SKM-1 treated with dmso at 0.1 percent for 144 hours (cell line): Measurements from ENCODE around the gene AK5.
A peak's percentile ranks its signal among the peaks of the same experiment; 100 is the strongest.

ENCODE experiments used
- DNase-seq: peaks from one replicate; lab custom pipeline; 2025; ENCODE audit not compliant: unreplicated experiment; lab: John Stamatoyannopoulos, UW

AK5 gene, protein sequence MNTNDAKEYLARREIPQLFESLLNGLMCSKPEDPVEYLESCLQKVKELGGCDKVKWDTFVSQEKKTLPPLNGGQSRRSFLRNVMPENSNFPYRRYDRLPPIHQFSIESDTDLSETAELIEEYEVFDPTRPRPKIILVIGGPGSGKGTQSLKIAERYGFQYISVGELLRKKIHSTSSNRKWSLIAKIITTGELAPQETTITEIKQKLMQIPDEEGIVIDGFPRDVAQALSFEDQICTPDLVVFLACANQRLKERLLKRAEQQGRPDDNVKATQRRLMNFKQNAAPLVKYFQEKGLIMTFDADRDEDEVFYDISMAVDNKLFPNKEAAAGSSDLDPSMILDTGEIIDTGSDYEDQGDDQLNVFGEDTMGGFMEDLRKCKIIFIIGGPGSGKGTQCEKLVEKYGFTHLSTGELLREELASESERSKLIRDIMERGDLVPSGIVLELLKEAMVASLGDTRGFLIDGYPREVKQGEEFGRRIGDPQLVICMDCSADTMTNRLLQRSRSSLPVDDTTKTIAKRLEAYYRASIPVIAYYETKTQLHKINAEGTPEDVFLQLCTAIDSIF

DNA sequence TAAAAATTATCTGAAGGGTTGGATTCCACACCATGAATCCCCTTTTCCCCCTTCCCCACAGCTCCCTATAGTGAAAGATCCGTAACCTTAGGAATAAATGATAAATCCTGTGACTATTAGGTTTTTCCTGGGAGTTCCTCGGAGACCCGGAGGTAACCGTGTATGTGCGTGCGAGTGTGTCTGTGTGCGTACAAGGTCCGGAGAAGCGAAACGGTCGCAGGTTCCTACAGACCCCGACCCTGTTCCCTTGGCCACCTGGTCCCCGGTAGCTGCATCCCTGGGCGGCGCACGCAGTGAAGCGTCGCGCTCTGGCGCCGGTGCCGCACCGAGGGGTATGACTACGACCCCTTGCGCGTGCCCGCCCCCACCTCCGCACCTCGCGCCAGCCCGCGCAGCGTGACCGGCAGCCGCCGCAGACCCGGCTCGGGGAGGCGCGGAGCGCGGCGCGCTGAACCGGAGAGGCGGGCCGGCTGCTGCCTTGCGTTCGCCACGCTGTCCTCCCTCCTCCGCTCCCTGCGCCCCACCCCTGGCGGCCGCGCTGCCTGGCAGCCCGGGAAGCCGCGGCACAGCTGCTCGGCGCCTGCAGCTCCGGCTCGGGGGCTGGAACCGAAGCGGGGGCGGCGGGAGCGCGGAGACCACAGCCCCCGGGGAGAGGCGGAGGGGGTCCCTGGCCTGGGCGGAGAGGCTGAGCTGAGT, at the start of gene AK5:
Gene AK5 (plus strand): TSS at position 529 of the 696 bp plus-strand sequence. CDS start 295 bp downstream, outside the sequence.
- DNase-seq, result no peak

DNA sequence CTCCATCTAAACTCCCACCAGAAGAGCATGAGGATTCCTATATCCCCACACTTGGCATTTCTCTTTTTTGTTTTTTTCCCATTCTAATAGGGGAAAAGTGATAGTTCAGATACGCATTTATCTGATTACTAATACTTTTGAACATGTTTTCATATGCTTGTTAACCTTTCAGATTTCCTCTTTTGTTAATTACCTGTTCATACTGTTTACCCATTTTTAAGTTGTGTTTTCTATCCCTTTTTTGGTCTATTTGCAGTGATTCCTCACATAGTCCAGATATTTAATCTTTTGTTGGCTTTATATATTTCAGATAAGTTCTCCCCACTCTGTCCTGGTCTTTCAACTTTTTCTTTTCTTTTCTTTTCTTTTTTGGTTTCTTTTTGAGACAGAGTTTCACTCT, 49.0 kb upstream of the AK5 start:
- DNase-seq, result no peak

DNA sequence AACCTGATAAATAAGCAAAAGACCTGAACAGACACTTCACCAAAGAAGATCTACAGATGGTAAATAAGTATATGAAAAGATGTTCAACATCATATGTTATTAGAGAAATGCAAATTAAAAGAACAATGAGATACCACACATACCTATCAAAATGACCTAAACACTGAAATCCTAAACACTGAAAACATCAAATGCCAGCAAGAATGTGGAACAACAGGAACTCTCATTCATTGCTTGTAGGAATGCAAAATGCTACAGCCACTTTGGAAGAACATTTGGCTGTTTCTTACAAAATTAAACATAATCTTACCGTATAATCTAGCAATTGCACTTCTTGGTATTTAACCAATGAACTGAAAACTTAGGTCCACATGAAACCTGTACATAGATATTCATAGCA, 47.7 kb upstream of the AK5 start:
- DNase-seq, result no peak

DNA sequence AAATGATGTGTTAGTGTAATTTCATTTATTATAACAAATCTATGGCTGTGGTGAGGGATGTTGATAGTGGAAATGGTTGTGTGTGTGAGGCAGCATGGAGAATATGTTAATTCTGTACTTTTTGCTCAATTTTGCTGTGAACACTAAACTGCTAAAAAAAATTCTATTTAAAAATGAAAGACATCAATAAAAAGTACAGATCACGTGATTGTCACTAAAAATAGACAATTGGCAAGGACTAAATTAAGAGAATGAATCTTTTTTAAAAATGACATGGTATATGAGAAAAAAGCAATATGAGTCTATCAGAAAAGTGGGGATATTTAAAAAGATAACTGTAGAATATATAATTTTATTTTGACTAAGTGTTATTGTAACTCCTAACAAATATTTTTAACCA, 46.9 kb upstream of the AK5 start:
- DNase-seq, result no peak

DNA sequence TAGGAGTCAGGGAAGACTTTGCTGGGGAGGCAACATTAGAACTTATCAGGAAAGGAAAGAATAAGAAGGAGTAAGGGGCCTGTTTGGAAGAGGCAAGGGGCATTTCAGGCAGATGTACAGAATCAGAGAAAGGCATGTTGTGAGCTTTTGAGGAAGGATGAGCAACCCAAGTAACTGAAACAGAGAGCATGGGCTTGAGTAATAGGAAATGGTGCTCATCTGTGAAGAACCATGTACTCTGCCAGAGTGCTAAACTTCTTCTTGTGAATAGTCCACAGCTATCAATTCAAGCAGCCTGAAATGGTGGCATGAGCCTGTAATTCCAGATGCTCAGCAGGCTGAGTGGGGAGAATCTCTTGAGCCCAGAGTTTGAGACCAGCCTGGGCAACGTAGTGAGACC, 43.4 kb upstream of the AK5 start:
- peak; percentile 68 for DNase-seq

DNA sequence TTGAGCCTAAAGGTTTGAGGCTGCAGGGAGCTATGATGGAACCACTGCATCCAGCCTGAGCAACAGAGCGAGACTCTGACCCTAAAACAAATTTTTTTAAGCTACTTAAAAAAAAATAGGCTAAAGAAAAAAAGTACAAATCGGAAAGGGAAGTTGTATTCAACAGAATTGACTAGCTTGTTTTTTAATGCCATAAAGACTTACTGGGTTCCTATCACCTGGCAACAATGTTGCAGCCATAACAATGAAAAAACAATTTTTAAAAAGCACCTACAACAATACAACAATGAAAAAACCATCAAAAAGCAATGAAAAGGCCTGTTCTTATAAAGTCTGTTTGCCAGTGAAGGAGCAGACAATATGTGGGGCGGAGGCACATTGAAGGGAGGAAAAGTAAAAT, 42.5 kb upstream of the AK5 start:
- DNase-seq, result no peak

DNA sequence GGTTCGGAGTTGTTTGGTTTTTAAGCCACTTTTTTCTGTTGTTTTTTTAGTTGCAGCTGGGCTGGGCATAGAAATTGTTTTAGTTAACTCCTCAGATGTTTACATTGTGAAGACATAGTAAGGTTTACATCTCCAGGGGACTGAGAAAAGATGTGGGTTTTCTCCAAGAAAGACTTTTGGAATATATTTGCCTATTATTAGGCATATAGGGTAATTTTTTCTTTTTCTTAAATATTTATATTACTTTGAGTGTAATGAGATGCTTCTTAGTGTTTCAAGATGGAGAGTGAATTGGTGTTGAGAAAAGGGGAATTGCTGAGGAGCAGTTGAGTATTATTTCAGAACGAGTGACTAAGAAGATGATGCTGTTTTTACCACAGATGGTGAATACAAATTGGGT, 36.0 kb upstream of the AK5 start:
- DNase-seq, result no peak

DNA sequence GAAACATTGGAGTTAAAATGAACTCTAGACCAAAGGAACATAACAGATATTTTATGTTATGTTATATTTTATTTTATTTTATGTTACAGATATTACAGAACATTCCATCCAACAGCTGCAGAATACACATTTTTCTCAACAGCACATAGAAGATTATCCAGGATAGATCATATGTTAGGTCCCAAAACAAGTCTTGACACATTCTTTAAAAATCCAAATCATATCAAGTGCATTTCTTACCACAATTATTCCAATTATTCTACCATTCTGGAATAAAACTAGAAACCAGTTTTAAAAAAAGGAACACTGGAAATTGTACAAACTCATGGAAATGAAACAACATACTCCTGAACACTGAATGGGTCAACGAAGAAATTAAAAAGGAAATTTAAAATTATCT, 31.7 kb upstream of the AK5 start:
- no peak for DNase-seq

DNA sequence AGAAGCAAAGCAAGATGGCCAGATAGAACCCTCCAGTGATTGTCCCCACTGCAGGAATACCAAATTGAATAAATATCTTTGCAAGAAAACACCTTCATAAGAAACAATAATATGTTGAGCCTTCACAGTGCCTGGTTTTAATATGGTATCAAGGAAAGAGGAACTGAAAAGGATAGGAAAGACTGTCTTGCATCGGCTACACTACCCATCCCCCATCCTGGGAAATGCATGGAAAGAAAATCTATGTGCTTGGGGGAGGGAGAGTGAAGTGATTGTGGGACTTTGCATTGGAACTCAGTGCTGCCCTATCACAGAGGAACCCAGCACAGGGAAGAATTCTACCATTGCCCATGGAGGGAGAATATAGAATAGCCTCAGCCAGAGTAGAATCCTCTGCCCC, 28.6 kb upstream of the AK5 start:
- DNase-seq, result no peak

DNA sequence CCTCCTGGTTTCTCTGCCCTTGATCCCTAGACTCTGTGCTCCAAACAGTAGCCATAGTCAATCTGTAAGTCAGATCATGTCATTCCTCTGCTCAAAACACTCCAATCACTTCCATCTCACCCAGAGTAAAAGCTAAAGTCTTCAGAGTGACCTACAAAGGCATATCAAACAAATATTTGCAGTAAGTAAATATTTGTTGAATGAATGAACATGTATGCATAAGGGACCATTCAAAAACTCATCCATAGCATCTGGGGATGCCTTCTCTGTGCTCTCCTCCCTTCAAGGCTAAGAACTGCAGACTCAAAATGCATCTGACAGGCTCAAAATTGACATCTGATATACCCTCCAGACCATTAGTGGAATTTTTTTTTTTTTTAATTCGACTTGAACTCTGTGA, 18.1 kb upstream of the AK5 start:
- DNase-seq, result no peak

DNA sequence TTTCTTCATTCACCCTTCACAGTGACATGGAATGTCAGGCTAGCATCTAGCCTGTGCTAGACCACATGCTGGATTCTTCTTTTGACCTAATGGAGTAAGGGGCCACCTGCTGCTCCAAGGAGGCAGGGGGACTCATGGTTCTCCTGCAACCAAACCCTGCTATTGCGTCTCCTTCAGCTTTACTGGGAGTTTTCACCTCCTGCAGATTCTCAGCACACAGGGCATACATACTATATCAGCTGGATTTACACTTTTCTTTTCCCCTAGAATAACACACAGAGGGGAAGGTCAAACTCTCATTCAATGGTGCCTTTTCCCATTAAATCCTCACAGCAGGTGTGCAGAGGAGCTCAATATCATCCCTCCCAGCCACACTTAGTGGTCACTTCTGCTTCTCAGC, 16.6 kb upstream of the AK5 start:
- DNase-seq, result no peak

DNA sequence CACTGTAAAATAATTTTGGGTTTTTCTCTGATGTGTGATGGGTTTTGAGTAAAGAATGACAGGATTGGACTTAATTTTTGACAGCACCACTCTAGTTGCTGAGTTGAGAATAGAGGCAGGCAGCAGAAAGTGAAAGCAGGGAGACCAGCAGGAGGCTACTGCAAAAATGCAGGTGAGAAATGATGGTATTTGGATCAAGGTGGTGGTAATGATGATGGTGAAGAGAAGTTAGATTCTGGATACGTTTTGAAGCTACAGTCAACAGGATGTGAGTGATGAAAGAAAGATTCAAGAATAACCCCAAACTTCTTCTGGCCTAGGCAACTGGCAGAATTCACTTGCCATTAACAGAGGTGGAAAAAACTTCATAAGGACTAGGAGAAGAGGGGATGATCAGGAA, 14.8 kb upstream of the AK5 start:
- no peak for DNase-seq

DNA sequence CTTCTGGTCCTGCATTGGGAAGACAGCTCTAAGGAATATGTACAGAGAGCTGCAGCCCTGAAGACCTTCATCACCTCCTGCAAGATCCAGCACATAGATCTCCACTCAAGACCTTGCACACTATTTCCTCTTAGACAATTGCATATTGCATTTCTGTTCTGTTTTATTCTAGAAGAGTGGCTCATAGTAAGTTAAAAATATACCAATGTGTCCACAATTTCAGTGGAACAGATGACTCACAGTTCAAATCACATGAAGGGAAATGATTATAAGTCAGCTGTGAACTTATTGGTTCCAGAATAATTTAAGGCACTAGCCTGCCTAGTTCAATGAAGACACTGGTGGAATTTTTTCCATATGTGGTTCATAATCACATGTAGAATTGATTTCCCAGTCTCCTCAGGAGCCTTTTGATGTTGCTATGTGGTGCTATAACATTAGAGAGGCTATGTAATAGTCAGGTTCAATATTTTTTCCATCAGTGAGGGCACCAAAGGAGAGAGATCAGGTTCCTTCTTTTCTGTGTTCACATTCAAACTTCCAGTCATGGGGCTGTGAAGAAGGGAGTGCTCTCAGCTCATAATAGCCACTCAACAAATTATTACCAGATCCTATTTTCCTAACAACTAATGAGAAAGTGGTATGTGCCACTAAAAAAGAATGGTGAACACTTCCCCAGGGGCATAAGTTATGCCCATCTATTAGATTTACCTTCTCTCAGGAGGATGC, 9.8 kb upstream of the AK5 start:
- DNase-seq, result no peak

DNA sequence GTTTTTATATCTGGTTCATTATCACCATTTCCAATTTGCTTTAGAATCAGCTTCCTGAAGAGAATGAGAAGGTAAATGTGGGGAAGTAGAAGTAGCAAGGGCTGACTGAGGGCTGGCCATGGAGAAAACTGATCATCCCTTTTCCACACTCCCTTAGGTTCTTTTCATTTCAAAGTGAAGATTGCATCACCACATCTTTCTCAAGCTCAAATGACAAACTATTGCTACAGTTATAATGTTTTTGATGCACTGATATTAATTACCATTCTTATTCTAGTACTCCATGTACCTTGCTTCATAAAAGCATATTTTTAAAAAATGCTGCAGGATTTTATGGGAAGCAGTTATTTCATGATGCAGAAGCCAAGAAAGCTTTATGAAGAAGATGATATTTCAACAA, 7.9 kb upstream of the AK5 start:
- no peak for DNase-seq

DNA sequence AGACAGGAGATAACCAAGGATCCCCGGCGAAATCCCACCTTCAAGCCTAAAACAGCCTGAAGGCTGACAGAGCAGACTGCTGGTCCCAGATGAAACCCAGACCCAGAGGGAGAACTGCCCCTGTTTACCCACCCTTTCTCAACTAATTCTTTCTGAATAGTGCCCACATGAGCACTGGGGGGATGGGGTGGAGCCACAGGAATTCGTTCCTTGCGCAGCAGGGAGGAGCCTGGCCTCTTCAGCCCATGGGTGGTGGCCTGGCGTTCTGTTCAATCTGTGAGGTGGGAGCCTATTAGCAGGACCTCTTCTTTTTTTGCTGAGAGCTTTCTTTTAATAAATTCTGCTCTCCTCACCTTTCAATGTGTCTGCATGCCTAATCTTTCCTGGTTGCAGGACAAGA, 6.6 kb upstream of the AK5 start:
- no peak for DNase-seq

DNA sequence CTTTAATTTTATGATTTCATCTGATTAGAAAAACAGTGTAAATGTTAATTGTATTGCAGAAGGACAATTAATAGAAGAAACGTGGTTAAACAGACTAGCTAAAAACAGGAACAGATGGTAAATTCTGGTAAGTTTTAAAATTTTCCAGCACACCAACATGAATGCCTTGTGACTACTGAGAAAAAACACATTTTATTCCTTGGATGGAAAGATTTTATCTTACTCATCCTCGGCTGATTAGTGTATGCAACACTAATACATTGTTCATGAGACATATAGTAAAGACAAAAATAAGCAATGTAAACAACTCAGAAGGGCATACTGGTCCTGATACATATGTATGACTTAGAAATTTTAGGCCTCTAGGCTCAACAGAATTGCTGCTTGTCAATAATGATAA, 4.9 kb upstream of the AK5 start:
- DNase-seq, result no peak

DNA sequence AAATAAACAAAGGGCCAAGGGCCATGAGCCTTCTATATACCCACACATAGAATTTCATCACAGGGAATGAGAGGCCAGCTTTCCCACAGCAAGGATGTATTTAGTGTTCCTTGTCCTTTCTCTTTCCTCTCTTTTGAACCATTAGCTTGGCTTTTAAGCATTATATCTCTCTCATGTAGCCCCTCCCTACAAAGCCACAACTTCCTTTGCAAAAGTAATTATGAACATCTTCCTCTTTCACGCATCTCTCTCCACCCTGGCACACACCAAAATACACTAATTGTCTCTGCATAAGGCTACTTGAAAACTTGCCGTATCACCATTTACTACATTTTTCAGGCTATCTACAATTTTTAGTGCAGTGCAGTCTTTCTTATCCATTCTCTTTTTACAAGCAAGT, 1.9 kb upstream of the AK5 start:
- peak; percentile 62 for DNase-seq

DNA sequence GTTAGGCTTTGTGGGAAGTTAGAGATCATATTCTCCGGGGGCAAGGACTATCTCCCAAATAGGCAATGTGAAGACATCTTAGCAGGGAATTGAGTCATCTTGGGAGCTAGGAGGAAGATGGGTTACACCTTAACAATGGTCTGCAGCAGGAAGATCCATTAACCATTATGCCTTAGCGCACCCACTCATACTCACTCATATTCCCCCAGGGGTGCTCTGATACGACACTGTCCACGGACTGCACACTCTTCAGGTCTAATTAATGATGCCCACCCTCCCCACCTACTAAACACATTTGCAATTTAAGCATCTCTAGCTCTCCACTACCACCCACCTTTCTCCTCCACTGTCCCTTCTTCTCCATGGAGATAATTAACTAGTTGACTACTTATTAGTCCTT, 857 bp upstream of the AK5 start:
- DNase-seq, result no peak

DNA sequence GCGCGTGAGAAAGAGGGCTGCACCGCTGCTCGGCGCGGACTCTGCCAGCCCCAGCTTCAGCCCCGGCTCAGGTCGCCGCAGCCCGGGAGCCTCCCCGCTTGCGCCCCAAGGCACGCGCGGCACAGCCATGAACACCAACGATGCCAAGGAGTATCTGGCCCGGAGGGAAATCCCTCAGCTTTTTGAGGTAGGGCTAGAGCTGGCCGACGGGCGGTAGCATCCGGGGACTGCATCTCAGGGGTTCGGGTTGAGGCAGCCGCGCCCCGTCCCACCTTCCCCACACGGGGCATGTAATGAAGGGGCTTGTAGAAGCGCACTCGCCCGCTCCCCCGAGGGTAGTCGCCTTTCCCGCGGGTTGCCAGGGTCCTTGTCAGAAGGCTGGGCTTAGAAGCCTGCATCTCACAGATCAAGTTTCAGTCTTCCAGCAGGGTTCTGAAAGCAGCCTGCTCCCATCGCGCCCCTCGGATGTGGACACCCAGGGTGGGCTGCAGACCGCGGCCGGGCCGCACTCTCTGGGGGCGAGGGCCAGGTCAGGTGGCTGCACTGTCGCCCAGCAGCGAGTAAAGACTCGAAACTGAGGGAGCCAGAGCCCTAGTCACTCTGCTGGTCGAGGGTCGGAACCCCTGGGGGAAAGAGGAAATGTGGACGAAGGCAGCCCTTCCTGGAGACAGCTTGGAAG, 507 bp downstream of the AK5 start:
- no peak for DNase-seq

DNA sequence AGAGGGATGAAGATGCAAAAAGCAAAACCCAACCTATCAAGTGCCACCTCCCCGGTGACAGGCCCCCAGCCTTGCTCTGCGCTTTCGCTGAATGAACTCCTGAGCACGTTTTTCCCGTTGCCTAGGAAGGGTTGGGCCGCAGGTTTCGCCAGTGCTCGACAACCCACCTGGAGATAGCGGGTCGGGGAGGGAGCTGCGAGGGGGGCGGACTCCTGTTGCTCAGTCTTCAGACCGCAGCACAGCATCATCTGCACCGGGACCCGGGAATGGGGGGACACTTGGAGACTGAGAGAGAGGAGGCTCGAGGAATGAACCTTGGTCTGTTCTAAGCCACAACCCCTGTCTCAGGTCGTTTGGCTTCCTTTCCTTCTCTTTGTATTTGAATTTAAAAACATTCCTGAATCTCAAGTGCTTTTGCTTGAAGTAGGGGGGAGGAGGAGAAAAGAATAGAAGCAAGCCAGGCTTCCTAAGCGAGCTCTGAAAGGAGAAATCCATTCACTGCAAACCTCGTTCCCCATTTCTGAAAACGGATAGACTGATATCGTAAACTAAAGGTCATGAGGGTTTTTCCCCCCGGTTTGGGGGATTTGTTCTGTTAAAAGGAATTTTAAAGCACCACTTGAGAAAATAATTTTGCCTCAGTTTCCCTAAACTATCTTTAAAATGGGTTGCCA, 1.2 kb downstream of the AK5 start:
- no peak for DNase-seq
